Inflammatory macrophage treated with lipopolysaccharide for 1 hour (primary cell): ENCODE results near the gene OR52E6.

Experiments used
- DNase-seq, 2 donors: peaks; one replicate each; pipeline ENCODE4 v3.0.0-alpha.2; 2020 to 2022

The OR52E6 gene

DNA sequence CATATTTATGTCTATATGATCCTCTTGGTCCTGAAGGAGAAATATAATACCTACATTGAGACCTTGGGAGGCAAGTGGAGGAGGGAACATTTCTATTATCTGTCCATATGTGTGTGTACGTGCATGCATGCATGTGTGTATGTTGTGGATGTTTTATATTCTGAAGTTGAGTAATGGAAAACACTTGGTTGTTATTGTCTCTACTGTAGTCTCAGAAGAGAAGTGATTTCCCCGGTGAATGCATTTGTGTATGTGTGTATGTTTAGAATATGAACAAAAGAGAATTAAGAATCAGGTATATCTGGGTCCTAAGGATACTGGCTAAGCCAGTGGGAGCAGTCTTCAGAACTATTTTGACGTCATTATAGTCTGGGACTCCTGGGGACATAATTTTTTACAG is 50.5 kb downstream of the OR52E6 start, which contains the start of gene OR52N1:
Gene OR52N1 (minus strand): TSS at position 101 of the 400 bp plus-strand sequence. CDS start 2,449 bp downstream, outside the sequence.
- DNase-seq = no peak
